ENCODE measurements around the gene ST6GALNAC2.
"Not testable (repeated sequence)": the region's sequence is repeated elsewhere in the genome, so short reads cannot be mapped to it uniquely, and the experiment has no call there.

ST6GALNAC2 gene

GRCh38 chr17:76570457-76570856 is 15.2 kb downstream of the ST6GALNAC2 start:
- no peak for DNase-seq

GRCh38 chr17:76569607-76570279 is 15.9 kb downstream of the ST6GALNAC2 start:
- DNase-seq: no peak

- no peak for DNase-seq
Observed at GRCh38 chr17:76568811-76569221, 16.8 kb downstream of the ST6GALNAC2 start.

- DNase-seq: no peak
Observed at GRCh38 chr17:76567634-76568432, 17.8 kb downstream of the ST6GALNAC2 start.

GRCh38 chr17:76566988-76567431 is 18.6 kb downstream of the ST6GALNAC2 start:
- no peak for DNase-seq

GRCh38 chr17:76566613-76566943 is 19.1 kb downstream of the ST6GALNAC2 start:
- DNase-seq: no peak

GRCh38 chr17:76565728-76566612 is 19.7 kb downstream of the ST6GALNAC2 start:
- no peak for DNase-seq

GRCh38 chr17:76564991-76565727 is 20.5 kb downstream of the ST6GALNAC2 start:
- DNase-seq: not testable (repeated sequence)

GRCh38 chr17:76563359-76563758 is 22.3 kb downstream of the ST6GALNAC2 start:
- DNase-seq: not testable (repeated sequence)

- DNase-seq: no peak
Observed at GRCh38 chr17:76562734-76563148, 22.9 kb downstream of the ST6GALNAC2 start.

- DNase-seq: no peak
Observed at GRCh38 chr17:76561799-76562268, 23.8 kb downstream of the ST6GALNAC2 start.

GRCh38 chr17:76561332-76561731 is 24.3 kb downstream of the ST6GALNAC2 start:
- no peak for DNase-seq

GRCh38 chr17:76560877-76561221 is 24.8 kb downstream of the ST6GALNAC2 start:
- DNase-seq: no peak

- DNase-seq: no peak
Observed at GRCh38 chr17:76560036-76560876, 25.4 kb downstream of the ST6GALNAC2 start.

GRCh38 chr17:76559460-76559859 is 26.2 kb downstream of the ST6GALNAC2 start:
- not testable (repeated sequence) for DNase-seq

- DNase-seq: no peak
Observed at GRCh38 chr17:76558198-76559095, 27.2 kb downstream of the ST6GALNAC2 start.

- DNase-seq: peak; percentile 86
Observed at GRCh38 chr17:76557368-76558197, 28.1 kb downstream of the ST6GALNAC2 start.

GRCh38 chr17:76556765-76557367 is 28.8 kb downstream of the ST6GALNAC2 start:
- DNase-seq: peak; percentile 42

- DNase-seq: no peak
Observed at GRCh38 chr17:76554131-76554530, 31.5 kb downstream of the ST6GALNAC2 start.

Measured in T-helper 9 cell (primary cell).